ENCODE measurements around the gene SH3YL1.

SH3YL1 gene

GRCh38 chr2:213932-214693 lies 49.7 kb downstream of the SH3YL1 start:
- no peak for DNase-seq

DNA sequence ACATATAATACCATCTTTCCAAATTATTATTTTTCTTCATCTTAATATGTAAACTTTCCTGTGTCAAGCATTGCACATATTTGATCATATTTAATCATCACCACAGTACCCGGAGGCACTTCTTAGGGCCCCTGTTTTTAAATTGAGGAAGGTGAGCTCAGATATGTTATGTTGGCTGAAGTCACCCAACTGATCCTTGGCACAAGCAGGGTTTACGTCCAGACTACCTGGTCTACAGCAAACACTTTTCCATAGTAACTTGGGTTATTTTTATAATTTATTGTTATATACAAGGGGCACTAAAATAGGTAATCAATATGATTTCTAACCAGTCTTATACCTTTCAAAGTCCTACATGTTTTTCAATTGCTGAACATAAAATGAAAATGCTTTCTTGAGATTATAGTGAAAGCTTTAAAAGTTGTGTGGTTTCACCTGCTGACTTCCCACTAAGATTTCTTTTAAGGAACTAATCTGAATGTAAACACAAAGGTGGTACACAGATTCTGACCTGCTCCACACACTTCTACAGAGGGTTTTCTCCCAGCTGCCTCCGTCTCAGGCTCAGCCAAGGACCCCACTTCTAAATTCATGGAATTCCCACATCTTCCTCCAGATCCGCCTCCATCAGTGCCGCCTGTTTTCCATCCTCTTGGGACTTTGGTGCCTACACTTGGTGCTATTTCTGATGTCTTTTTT lies 52.2 kb downstream of the SH3YL1 start:
- no peak for DNase-seq

DNA sequence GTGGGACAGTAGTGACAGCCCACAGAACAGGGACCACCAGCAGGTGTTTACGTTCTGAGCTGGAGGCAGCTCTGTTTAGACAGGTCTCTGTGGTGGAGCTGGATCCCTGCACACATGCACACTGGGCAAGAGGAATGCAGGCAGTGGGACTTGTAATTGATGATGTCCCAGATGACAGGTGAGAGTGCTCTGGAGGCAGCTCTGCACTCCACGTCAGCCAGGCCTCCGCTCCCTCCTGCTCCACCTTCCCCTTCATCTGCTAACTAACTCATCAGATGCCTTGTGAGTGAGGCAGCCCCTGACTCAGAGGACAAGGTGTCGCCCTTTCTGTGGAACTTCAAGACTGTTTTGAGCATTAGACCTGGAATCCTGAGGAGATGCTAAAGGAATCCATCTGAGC lies 53.2 kb downstream of the SH3YL1 start:
- DNase-seq, result no peak

- DNase-seq, result no peak
Observed at GRCh38 chr2:209470-209869, 54.4 kb downstream of the SH3YL1 start.

DNA sequence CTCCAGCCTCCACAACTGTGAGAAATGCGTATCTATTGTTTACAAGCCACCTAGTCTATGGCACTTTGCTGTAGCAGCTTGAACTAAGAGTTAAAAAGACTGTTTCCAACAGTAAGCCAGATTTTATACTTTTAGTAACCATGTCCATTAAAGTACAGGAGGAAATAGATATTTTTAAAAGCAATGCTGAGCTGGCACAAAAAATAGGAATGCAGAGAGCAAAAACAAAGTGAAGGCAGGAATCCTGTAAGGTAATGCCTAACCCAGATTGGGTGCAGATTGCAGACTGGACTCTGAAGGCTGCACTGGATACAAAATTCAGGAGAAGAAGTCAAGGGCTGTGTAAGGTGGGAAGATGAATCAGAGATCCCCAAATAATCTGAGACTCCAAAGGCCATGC lies 55.5 kb downstream of the SH3YL1 start:
- no peak for DNase-seq

GRCh38 chr2:203984-204383 lies 59.8 kb downstream of the SH3YL1 start:
- DNase-seq, result no peak

GRCh38 chr2:203401-203800 lies 60.4 kb downstream of the SH3YL1 start:
- DNase-seq, result no peak

DNA sequence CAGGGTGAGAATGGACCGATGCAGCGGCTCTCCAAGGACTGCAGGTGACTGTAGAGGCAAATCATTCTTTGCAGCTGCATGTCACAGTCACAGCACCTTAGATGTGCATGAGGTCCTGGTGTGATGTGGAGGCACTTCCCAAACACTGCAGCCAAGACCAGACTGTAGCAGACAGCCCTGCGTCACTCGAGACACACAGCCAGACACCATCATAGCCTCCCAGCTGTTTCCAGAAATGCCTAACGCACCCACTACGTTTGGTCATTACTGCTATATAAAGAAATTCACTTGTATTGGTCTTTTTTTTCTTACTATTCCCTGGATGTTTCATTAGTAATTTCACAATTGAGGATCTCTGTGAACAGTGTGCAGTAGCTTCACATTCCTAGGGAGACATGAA lies 60.9 kb downstream of the SH3YL1 start:
- no peak for DNase-seq

- no peak for DNase-seq
Observed at GRCh38 chr2:201648-202433, 62.0 kb downstream of the SH3YL1 start.

DNA sequence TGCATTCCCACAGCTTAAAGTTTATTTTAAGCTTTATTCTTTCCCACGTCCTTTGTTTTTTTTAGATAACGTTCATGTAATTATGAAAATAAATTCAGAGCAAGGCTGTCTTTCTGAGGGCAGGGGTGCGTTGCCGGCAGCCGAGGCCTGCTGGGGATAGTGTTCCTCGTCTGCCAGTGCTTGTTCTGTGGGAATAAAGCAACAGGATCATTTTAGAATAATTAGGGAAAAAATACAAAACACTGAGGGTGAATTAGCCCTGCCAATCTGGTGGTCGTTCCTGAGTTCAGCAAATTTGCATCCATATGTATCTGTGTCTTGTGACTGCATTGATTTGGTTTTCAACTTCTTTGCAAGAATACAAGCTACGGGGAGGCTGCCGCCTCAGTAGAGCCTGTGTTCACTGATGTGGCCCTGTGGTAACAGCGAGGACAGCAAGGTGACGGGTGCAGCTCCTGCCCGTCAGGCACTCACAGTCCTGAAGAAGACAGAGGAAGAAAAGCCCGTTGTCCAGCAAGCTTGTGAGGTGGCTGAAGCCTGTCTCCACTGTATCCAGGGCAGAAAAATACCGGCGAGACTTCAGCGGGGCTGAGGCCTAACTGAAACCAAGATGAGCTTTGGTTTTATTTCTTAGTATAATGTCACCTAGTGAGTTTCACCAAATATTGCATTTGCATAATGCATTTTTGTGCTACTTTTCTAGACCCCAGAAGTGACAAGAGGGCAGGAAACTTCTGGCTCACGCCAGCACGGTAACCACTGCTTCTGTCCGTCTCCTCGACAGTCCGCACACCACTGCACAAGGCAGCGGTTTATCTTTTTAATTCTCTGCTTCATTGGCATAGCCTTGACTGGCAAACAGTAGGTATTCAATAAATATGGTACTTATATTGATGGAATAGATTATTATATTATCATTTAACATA lies 64.5 kb downstream of the SH3YL1 start:
- DNase-seq, result no peak

- DNase-seq, result no peak
Observed at GRCh38 chr2:196406-196805, 67.4 kb downstream of the SH3YL1 start.

DNA sequence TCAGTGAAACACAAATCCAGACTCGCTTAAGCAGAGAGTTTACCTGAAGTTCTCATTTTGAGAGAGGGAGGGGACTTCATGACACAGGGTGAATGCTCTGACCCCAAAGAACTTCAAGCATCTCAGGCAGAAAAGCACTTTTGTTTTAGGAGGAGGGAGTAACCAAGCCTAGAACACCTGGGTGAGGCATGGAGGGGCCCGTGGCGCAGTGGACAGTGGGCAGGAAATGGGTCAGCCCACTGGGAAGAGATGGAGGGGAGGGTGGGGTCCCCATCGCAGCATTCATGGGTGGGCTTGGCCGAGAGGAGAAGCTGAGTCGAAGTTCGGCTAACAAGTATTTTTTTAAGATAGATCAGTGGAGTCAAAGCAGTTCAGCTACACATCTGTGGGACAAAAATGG lies 67.9 kb downstream of the SH3YL1 start:
- DNase-seq, result no peak

- DNase-seq, result peak; percentile 5
Observed at GRCh38 chr2:193141-193671, 70.6 kb downstream of the SH3YL1 start.

DNA sequence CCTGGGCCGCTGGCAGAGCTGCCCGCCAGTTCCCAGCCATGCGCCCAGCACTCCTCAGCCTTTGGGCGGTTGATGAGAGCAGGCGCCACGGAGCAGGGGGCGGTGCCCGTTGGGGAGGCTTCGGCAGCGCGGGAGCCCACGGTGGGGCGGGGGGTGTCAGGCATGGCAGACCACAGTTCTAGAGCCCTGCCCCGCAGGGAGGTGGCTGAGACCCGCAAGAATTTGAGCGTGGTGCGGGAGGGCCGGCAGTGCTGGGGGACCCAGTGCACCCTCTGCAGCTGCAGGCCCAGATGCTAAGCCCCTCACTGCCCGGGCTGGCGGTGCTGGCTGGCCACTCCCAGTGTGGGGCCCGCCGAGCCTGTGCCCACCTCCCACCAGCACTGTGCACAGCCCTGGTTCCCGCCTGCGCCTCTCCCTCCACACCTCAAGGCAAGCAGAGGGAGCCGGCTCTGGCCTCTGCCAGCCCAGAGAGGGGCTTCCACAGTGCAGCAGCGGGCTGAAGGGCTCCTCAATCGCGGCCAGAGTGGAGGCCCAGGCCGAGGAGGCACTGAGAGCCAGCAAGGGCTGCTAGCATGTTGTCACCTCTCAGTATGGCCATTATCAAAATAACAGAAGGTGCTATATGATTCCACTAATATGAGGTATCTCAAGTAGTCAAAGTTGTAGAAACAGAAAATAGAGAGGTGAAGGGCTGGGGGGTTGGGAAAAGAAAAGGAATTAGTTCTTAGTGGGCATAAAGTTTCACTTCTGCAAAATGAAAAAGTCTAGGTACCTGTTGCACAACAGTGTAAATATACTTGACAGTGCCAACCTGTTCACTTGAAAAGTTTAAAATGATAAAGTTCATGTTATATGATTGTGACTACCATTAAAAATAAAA lies 72.3 kb downstream of the SH3YL1 start:
- no peak for DNase-seq

GRCh38 chr2:187825-188224 lies 76.0 kb downstream of the SH3YL1 start:
- DNase-seq, result no peak

- DNase-seq, result no peak
Observed at GRCh38 chr2:185221-185620, 78.6 kb downstream of the SH3YL1 start.

GRCh38 chr2:184695-185094 lies 79.1 kb downstream of the SH3YL1 start:
- DNase-seq, result no peak

DNA sequence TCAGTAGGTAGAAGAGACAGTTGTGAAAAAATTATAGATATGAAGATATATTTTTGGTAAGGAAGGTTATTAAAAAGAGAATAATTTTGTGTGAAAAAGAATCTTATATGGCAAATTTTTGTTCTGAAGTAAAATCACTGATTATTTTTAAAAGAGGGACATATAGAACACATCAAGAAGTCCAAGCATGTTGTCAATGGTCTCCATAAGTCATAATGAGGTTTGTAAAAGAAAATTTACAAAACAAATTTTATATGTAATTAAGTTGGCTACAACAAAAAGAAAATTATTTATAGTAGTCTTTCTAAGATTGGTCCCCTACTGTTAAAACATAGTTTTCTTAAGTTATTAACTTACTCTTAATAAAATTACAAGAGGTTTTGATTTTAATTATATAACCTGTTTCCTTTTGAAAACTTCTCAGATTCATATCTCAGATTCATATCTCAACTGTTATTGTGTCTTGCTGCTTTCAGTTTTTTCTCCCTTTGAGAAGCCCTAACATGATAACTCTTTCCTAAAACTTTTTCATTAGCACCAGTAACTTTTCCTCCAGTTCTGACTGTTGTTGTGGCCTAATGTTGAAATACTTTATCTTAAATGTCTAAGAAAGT lies 81.2 kb downstream of the SH3YL1 start:
- DNase-seq, result no peak

DNA sequence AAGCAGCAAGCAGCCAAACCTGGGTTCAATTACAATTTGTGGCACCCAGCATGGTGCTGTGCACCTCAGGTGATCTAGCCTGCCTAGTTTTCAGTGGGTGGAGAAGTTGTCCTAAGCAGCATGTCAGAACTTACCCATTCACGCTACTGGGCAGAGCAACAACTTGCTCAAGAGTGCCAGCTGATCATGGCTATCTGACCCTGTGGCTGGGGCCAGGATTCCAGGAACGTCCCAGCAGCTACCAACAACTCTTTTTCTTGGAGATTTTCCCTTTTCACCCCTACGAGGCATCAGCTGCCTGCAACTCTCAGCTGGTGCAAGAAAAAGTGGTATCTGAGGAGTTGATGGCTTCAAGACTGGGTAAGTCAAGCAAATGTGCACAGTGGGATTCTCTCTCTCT lies 83.5 kb downstream of the SH3YL1 start:
- DNase-seq, result no peak

GRCh38 chr2:179886-180285 lies 83.9 kb downstream of the SH3YL1 start:
- no peak for DNase-seq

DNA sequence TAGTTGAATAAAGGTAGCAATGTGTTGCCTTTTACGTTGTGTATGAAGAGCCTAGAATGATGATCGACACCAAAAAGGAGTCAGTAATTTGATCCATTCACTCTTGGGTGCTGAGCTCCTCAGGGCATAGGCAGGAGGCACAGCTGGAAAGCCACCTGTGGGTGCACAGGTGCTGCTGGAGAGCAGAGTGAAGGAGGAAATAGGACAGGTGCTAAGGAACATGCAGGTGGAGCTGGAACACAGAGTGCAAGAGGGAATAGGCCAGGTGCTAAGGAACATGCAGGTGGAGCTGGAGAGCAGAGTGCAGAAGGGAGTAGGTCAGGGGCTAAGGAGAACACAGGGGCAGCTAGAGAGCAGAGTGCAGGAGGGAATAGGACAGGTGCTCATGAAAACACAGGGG lies 86.1 kb downstream of the SH3YL1 start:
- DNase-seq, result no peak

All from fibroblast of skin of abdomen (primary cell).